OCI-LY3 (cell line): ENCODE measurements around the gene ZYG11A.

Experiments used
- EZH2phosphoT487 ChIP-seq: fragments of 200-600 bp; shearing (Covaris generic); IDR thresholded peaks from 2 replicates; pipeline ENCODE4 v1.6.1; 2018; ENCODE audit warnings: antibody characterized with exemption, mixed run types, low read depth
- TF ChIP-seq, protein P1 (sequence below): fragments of 200-600, 300-600 bp; sonication (generic); IDR thresholded peaks from 2 replicates; pipeline ENCODE4 v1.5.1; 2014; ENCODE audit warnings: antibody characterized with exemption, low read length, low read depth

GRCh38 chr1:52892424-52893215 is 50.1 kb downstream of the ZYG11A start:
- TF ChIP-seq, protein P1, sequence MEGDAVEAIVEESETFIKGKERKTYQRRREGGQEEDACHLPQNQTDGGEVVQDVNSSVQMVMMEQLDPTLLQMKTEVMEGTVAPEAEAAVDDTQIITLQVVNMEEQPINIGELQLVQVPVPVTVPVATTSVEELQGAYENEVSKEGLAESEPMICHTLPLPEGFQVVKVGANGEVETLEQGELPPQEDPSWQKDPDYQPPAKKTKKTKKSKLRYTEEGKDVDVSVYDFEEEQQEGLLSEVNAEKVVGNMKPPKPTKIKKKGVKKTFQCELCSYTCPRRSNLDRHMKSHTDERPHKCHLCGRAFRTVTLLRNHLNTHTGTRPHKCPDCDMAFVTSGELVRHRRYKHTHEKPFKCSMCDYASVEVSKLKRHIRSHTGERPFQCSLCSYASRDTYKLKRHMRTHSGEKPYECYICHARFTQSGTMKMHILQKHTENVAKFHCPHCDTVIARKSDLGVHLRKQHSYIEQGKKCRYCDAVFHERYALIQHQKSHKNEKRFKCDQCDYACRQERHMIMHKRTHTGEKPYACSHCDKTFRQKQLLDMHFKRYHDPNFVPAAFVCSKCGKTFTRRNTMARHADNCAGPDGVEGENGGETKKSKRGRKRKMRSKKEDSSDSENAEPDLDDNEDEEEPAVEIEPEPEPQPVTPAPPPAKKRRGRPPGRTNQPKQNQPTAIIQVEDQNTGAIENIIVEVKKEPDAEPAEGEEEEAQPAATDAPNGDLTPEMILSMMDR = no peak
- no peak for TF ChIP-seq EZH2phosphoT487
